CD4-positive, alpha-beta T cell treated with Interleukin-21 for 1 hour (primary cell): ENCODE measurements around the gene KCNH8.
"Not testable (repeated sequence)": the region's sequence is repeated elsewhere in the genome, so short reads cannot be mapped to it uniquely, and the experiment has no call there.

Source experiments
- DNase-seq: peaks from one replicate; pipeline ENCODE4 v3.0.0-alpha.2; 2020

KCNH8 gene

DNA sequence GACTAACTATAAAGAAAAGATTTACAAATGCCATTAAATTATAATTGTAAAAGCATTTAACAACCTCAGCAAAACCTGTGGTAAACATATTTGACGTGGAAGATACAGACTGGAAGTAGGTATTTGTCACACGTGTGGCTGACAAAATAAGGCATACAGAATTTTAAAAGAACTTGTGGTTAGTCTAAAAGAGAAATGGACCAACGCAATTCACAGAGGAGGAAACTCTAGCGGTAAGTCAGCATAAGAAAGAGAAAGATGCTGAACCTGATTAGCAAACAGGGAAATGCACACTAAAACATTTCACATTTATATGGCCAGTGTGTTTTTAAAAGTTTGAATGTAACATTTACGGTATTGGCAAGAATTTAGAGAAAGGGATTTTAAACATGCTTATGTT is 35.3 kb downstream of the KCNH8 start:
- no peak for DNase-seq

DNA sequence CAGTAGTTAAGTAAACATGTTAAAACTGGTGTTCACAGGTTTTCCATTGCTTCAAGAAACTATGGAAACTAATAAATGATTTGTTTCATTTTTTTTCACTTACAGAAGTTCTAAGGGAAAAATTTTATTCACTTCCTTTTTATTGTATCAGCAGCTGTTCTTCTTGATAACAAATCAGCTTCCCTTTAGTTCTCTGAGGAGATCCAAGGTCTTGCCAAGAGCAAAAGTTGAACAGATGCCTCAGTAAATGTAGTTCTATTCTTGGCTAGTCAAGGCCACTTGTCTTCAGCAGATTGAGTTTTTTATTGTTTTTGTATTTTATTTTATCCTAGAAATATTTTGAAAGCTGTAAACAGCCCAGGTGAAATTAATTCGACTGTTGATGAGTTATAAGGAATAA is 41.8 kb downstream of the KCNH8 start:
- no peak for DNase-seq

DNA sequence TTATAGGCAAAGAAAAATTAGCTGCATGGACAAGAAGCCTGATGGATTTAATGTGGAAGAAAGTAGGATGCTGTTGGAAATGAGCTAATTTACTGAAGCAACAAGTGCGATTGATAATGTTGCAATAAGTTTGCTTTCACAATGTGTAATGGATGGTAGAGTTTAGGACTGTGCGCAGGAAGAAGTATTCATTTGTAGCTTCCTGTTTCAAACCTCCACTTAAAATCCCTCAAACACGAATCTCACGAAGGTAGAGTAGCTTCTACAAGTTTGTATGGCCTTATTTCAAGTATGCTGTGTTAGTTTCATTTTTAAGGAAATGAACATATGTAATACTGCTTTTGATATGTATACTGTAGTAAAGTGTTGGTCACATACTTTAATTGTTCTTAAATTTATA is 42.3 kb downstream of the KCNH8 start:
- DNase-seq: no peak

DNA sequence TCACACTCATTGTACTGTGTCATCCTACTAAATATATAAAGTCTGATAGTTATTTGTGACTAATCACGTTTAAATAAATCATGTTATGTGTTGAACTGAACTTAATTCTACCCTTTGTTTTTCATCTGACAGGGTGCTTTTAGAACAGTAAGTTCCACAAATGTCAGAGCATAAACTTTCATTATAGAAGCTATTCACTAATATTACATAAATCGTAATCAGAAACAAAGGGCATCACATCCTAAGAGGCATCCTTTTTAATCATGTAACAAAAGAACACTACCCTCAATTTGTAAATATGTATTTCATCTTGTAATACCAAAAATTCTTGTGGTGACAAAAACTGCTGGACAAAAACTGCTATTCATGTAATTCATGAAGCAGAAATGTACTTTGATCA is 50.8 kb downstream of the KCNH8 start:
- DNase-seq: no peak

DNA sequence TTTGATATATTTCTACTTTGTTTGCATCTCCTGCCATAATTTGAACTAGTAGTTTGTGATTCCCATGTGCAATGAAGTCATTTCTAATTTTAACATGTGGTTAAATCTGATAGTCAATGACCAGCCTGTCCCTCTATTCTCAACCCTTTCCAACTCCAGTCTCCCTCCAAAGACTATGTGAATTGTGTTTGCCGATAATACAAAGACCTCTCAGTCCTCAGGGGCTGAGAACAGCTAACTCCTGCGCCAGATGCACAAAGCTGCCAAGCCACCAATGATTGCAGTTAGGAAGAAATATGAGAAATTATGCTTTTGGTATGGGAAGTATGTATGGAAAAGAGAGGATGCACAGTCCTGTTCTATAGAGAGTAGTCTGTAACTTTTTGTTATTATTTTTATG is 54.0 kb downstream of the KCNH8 start:
- no peak for DNase-seq

DNA sequence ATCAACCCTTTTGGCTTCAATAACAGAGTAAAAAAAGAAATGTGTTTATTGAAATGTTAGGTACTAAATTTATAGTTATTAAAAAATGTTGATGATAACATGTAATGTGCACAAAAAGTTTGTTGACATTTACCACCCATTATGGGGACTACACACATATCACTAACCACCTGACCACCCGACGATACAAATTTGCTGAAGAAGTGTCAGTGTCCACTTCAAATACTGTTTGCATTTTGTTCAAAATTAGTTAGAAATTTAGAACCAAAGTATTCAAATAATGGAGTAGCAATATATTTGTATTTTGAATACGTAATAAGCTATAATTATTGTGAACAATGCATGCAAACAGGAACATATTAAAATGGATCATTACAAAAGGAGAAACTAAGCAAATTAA is 54.4 kb downstream of the KCNH8 start:
- no peak for DNase-seq

DNA sequence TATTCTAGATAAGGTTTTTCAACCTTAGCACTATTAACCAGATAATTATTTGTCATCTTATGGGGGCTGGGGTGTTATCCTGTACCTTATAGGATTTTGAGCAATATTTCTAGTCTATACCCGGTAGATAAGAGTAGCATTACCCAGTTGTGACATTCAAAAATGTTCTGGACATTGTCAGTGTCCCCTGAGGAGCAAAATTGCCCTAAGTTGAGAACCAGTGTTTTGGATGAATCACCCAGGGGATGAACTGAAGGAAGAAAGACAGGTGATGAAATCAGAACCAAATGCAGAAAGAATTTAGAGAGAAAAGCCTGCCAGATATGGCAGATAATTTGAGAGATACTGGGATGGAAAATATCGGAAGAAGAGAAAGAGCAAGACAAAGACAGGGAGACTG is 58.2 kb downstream of the KCNH8 start:
- no peak for DNase-seq

DNA sequence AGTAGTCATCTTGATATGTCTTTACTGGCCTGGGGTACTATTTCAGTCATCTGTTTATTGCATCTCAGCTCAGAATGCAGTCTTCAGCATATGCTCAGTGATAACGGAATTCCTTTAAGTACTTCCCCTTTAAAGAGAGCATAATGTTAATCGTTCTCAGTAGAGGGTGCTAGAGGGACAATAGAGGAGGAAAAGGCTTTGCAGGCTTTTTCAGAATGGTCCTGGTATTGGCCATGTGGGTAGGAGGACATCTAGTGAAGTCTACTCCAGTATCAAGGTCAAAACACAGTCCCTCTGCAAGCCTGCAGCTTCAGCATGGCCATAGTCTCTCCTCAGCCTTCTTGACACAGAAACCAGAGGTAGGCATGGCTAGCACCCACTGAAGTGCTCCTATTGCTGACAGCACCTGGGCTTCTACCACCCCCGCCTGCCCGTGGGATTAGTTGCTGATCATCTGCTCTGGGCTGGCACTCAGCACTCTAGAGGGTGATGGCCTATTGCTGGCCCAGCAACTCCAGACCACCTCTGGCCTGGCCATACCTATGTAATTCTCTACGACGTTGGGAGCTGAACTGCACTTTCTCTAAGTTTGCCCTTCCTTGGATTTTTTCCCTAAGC is 65.4 kb downstream of the KCNH8 start:
- no peak for DNase-seq

DNA sequence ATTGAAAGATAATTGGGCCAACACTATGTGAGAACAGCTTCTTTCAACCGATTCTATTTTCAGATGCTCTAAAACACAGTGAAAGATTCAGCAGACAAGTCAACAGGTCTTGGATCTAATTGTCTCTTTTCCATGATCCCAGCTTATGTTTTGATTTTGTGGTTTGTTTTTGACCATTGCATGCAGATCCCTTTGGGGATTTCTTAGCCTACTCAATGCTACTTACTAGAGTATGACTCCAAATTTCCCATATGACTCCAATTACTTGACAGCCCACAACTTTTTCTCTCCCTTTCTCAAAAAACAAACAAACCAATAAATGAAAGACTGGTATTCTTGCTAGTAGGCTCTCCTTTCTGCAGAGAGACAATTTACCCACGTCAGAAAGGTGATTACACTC is 67.1 kb downstream of the KCNH8 start:
- no peak for DNase-seq

DNA sequence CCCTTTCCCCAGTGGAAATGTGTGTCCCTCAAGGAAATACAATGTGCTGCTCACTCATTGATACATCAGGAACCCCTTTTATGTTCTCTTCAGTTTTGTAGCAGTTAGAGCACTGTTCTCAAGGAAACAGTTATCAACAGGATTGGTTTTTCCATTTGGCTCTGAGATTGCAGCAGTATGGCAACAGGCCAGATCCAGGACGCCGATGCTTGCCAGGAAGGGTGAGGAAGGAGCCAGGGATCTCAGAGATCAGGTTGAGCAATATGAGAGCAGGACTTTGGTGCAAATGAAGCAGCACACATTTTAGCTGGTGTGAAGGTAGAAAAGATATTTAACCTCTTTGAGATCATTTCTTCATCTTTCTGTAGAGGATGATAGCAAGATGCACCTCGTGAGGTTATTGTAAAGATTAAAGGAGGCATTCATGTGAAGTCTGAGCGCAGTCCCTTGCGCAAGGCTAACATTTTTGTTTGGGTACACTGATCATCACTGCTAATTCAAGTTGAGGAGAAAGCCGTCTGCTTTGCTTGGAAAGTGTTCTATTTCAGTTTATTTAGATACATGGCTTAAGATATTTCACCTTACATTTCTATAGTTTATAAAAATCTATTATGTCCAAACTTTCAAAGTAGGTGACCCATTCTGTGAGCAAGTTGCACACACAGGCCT is 68.5 kb downstream of the KCNH8 start:
- DNase-seq: no peak

DNA sequence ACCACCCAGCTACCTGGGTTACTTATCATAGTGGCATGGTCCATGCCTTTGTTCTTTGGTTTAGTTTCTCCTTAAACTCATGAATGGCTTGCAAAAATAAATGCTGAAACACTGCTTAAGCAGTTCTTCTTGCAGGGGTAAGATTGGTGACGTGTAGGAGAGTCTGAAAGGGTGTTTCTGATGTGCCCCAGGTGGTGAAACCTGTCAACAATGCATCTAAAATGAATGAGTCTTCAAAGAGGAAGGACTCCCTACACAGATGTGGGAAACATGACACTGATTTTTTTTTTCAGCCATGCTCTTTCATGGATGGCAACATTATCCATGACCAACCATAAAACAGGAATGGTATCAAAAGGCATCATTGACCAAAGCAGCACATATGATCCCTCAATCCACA is 72.0 kb downstream of the KCNH8 start:
- DNase-seq: no peak

DNA sequence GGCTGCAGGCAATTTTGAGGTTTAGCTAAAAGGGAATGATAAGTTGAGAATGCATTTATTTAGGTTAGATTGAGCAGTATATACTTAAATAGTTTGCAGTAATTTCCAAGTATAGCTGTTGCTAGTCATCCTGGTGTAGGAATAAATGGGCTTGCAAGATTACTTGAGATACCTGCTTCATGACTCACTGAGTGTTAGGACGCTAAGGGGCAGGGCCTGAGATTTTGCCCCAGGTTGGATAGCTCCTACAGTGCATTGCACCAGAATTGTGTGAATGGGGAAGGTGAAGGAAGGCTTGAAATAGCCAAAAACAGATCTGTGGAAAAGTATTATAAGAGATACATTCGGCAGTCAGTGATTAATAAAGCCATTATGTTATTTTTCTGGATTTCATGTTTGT is 72.8 kb downstream of the KCNH8 start:
- DNase-seq: no peak

DNA sequence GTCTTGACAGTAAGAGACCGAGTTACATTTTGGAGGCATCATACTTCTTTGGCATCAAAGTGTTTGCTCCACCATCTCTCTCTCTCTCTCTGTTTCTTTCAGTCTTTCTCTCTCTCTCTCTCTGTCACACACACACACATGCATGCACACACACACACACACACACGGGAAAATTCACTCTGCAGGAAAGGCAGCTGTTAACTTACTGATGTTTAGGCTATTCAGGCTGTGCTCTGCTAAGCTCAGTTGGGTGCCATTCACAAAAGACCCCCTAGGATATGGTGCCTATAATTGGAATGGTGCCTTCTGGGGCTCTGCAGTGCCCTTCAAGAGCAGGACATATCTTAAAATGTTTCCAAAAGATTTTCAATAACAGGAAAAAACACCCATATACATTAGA is 78.2 kb downstream of the KCNH8 start:
- no peak for DNase-seq

DNA sequence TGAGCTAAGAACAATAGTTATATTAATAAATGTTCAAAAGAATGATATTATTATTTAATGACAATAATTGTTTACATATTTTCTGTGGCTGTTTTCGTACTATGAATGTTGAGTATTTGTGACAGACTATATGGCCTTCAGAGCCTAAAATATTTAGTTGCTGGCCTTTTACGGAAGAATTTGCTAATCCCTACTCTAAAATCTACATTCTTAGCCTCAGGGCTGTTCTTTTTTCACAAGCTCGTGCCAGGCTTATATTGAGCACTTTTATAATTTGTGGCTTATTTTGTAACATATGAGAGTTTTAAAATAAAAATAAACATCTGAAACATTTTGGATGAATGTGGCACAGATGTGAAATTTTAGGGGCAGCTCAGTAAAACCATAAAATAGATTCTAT is 79.9 kb downstream of the KCNH8 start:
- no peak for DNase-seq

DNA sequence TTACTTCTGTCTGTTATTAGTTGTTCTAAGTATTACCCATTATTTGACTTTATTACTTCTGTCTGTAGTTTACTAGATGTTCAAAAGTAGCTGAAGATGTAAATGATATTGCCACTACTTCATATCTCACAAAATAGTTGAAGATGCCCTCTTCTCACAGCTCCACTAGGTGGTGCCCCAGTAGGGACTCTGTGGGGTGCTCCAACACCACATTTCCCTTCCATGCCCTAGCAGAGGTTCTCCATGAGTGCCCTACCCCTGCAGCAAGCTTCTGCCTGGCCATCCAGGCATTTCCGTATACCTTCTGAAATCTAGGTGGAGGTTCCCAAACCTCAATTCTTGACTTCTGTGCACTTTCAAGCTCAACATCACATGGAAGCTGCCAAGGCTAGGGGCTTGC is 80.8 kb downstream of the KCNH8 start:
- DNase-seq: no peak

DNA sequence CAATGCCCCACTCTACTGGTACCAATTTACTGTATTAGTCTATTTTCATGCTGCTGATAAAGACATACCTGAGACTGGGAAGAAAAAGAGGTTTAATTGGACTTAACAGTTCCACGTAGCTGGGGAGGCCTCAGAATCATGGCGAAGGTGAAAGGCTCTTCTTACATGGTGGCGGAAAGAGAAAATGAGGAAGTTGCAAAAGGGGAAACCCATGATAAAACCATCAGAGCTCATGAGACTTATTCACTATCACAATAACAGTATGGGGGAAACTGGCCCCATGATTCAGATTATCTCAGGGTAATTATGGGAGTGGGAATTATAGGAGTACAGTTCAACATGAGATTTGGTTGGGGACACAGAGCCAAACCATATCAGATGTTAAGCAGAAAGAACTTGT is 81.6 kb downstream of the KCNH8 start:
- DNase-seq: not testable (repeated sequence)

DNA sequence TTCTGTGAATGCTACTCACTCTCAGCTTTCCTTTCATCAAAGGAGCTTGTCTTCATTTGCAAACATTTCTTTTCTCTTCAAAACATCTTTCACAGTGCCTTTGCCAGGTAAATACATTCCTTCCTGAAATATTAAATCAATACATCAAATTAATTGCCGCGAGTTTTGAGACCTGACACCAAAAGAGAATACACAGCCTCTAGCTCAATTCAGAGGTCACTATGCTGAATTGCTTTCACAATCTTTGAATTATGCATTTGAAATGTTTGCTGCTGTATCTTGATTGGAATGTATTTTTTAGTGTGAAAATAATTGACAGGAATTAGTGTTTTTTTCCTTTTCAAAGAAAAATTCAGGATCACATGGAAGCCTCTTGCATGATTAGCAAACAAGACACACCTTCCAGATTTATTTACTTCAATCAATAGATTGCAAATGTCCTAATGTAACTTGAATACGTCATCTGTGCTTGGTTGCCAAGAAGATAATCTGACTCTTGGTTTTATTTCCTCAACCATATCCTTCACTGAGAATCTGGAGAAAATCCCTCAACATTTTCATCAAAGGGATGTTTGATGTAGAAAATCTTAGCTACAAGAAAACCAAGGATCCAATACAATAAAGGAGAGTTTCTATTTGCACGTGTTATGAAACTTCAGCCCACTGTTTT is 83.6 kb downstream of the KCNH8 start:
- no peak for DNase-seq

DNA sequence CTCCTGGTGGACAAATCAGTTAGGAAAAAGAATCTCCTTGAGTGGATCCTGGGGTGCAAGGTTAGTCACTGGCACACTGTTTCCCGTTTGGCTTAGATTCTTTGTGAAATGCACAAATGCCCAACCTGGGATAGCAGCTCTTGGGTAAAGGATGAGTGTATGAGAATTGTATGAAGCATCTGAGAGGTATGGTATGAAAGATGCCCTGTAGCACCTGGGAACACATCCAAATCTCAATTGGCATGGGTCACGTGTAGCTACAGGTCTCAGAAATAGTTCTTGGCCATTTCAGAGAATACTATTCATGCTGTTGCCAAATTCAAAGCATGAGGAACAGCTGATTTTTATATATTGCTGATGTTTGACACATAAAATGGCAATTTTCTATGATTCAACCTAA is 84.3 kb downstream of the KCNH8 start:
- DNase-seq: no peak

DNA sequence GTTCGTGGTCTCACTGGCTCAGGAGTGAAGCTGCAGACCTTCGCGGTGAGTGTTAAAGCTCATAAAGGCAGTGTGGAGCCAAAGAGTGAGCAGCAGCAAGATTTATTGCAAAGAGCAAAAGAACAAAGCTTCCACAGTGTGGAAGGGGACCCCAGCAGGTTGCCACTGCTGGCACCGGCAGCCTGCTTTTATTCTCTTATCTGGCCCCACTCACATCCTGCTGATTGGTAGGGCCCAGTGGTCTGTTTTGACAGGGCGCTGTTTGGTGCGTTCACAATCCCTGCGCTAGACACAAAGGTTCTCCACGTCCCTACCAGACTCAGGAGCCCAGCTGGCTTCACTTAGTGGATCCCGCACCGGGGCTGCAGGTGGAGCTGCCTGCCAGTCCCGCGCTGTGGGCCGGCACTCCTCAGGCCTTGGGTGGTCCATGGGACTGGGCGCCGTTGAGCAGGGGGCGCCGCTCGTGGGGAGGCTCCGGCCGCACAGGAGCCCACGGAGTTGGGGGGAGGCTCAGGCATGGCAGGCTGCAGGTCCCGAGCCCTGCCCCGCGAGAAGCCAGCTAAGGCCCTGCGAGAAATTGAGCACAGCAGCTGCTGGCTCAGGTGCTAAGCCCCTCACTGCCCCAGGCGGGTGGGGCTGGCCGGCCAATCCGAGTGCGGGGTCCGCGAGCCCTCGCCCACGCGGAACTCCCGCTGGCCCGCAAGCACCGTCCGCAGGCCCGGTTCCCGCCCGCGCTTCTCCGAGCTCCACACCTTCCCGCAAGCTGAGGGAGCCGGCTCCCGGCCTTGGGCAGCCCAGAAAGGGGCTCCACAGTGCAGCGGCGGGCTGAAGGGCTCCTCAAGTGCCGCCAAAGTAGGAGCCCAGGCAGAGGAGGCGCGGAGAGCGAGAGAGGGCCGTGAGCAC is 85.8 kb downstream of the KCNH8 start:
- not testable (repeated sequence) for DNase-seq

DNA sequence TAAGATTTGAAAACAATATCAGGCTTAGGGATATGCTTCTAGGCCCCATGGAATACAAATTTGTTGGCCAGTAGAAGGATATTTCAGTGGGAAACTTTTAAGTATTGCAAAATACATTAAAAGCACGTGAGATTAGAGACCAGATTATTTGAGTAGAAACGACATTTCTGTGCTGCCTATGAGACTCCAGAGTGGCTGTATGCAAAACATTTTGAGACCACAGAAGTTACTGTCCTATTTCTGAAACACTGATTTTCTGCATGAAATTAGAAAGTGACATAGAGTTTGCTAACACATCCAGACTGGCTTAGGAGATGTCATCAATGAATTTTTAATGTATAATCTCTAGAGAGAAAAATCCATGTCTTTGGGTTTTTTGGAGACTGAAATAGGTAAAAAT is 99.8 kb downstream of the KCNH8 start:
- no peak for DNase-seq

DNA sequence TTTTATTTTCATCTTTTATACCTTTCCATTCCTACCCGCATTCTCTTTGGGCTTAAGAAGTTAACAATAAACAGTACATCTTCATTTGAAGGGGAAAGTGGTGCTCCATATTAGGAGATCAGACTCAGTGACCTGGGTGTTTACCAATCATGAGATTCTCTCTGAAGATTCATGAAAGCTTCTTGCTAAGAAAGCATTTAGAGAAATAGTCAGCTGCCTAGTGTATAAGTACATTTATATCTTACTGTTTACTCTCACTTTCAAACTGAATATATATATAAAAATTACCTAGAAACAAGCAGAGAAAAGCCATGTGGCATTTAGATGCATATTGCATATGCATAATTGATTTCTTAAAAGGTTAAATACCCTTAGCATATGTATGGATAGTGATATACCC is 100.5 kb downstream of the KCNH8 start:
- DNase-seq: no peak

DNA sequence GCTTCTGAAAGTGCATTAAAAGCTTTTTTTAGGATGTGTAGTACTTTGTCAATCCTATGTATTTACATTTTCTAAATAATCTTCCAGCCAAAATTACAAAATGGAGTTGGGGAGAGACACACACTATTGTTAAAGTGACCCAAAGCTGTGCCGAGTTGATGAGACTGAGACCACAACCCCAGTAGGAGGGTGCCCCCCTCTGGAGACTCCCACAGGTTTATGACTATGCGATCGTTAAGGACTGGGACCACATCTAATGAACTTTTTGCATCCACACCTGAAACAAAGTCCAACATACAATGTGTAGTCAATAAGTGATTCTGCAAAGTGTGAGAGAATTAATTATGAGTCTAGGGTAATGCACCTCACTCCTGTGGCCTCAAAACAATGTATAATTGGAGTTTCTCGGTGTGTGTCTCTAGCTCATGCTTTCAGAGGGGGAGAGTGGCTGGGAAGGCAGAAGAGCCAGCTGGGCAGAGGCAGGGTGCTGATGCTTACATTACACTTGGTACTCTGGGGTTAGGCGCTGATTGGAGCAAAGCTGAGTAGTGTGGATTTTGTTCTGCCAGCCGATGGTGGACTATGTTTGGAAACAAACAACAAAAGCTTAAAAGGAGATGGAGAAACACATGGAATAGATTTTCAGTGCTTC is 102.8 kb downstream of the KCNH8 start:
- DNase-seq: no peak

DNA sequence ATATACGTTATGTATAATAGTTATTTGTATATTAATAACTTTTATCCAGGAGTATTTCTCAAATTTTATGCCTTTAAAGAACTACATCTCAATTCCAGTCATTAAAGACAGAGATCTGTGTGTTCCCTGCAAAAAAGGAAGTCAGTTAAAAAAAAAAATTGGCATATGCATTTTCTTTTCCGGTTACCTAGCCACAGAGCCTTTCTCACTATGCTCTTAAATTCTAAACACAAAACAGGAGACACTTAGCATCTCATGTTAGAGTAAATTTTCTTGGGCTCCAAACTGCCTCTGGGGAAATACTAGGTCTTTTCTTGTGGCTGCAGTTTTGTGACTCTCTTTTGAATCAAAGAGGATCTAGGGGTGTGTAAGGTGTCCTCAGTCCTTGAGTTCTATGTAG is 105.9 kb downstream of the KCNH8 start:
- no peak for DNase-seq
